Tibial artery (tissue), 4 donors: Measurements from ENCODE around the gene STX19.
"Not testable (repeated sequence)": the region's sequence is repeated elsewhere in the genome, so short reads cannot be mapped to it uniquely, and the experiment has no call there.

Experiments used
- DNase-seq, 2 donors: peaks; one replicate each; pipeline ENCODE4 v3.0.0-alpha.2; 2019
- H3K27ac ChIP-seq, 2 donors: fragments of 200-600 bp; sonication (generic) in 1 of 2; 1 replicate in 1 of 2; 2 replicates in 1 of 2; pipeline ENCODE4 v1.5.1; 2018 to 2019; ENCODE audit warnings: mild to moderate bottlenecking in 1 of 2
- H3K27me3 ChIP-seq, 2 donors: fragments of 200-600 bp; sonication (generic) in 1 of 2; one replicate each; pipeline versions ENCODE4 v1.5.1 to v1.6.0; 2016 to 2019
- H3K36me3 ChIP-seq, 3 donors: fragments of 200-600 bp; sonication (generic) in 2 of 3; one replicate each; pipeline ENCODE4 v1.5.1; 2016 to 2019; ENCODE audit warnings: mild to moderate bottlenecking in 2 of 3
- H3K4me1 ChIP-seq, 4 donors: fragments of 200-600 bp; sonication (generic) in 2 of 4; 1 replicate in 3 of 4; 2 replicates in 1 of 4; pipeline ENCODE4 v1.5.1; 2016 to 2019
- H3K4me3 ChIP-seq, 2 donors: fragments of 200-600 bp; sonication (generic) in 1 of 2; 1 replicate in 1 of 2; 2 replicates in 1 of 2; pipeline ENCODE4 v1.5.1; 2018 to 2019; ENCODE audit warnings: mild to moderate bottlenecking in 2 of 2
- H3K9me3 ChIP-seq, 3 donors: fragments of 200-600 bp; sonication (generic) in 1 of 3; one replicate each; pipeline ENCODE4 v1.5.1; 2016 to 2019
- CTCF ChIP-seq, 2 experiments: fragments of 200-600 bp in 1 of 2; fragments of 450-650 bp in 1 of 2; IDR thresholded peaks; one replicate each; pipeline ENCODE4 v1.5.1; 2017 to 2019; ENCODE audit warnings: antibody characterized with exemption in 2 of 2, mild to moderate bottlenecking in 1 of 2, moderate library complexity in 1 of 2
- intact Hi-C: fragments of 100-400 bp; cut with DNase I; formaldehyde crosslinking; loops from one replicate; pipeline ENCODE4 v1.15.0; 2023; ENCODE audit warnings: low total_unique reads

The STX19 gene

GRCh38 chr3:93969443-93969842 lies 59.0 kb downstream of the STX19 start:
- Histone ChIP-seq H3K27me3 (no peaks in the 10 kb centered on the region), H3K9me3 (no peaks in the 10 kb centered on the region), H3K27ac (no peak overlapping the region), H3K4me1 (peaks cover 0 to 38% (median 22%) of the 10 kb centered on the region in 4 donors), H3K36me3 (no peaks in the 10 kb centered on the region), H3K4me3 (no peak overlapping the region)
- TF ChIP-seq CTCF (IDR thresholded peaks at IDR 0.05) = no peak
- DNase-seq = no peak
- intact Hi-C loops = no loop called here

GRCh38 chr3:93965106-93965505 lies 63.3 kb downstream of the STX19 start:
- DNase-seq, H3K4me3 ChIP-seq, H3K9me3 ChIP-seq, H3K27me3 ChIP-seq, H3K36me3 ChIP-seq, H3K27ac ChIP-seq, intact Hi-C loops: not testable (repeated sequence)
- peaks cover 0 to 42% (median 12%) of the 10 kb centered on the region in 4 donors for H3K4me1 ChIP-seq
